Hematopoietic multipotent progenitor cell treated with erythropoietin and hydrocortisone succinate and interleukin-3 and kit ligand, for 6 days (in vitro differentiated cells): ENCODE results near the gene CLDN6.

Source experiments
- DNase-seq: peaks from one replicate; pipeline ENCODE4 v3.0.0-alpha.2; 2015

Gene CLDN6

GRCh38 chr16:2983706-2984136, 34.3 kb downstream of the CLDN6 start:
- DNase-seq, result peak; percentile 81

GRCh38 chr16:2982402-2982801, 35.6 kb downstream of the CLDN6 start:
- no peak for DNase-seq

- DNase-seq, result no peak
These were observed 36.1 kb downstream of the CLDN6 start for GRCh38 chr16:2981899-2982250.

- no peak for DNase-seq
These were observed 36.6 kb downstream of the CLDN6 start for GRCh38 chr16:2981177-2981898.

- DNase-seq, result peak; percentile 96
These were observed 37.5 kb downstream of the CLDN6 start, which contains the start of gene PKMYT1 for GRCh38 chr16:2980227-2981176. PKMYT1 (minus strand) TSS chr16:2980446; CDS start chr16:2979657, 789 bp downstream.

- peak; percentile 60 for DNase-seq
These were observed 38.2 kb downstream of the CLDN6 start for GRCh38 chr16:2979669-2980226.

- DNase-seq, result no peak
These were observed 40.5 kb downstream of the CLDN6 start for GRCh38 chr16:2977440-2977839.

GRCh38 chr16:2976673-2977072, 41.3 kb downstream of the CLDN6 start:
- no peak for DNase-seq

GRCh38 chr16:2976201-2976600, 41.8 kb downstream of the CLDN6 start:
- DNase-seq, result no peak

GRCh38 chr16:2975161-2975795, 42.7 kb downstream of the CLDN6 start:
- no peak for DNase-seq

GRCh38 chr16:2974319-2975056, 43.5 kb downstream of the CLDN6 start:
- DNase-seq, result no peak

GRCh38 chr16:2973605-2974318, 44.2 kb downstream of the CLDN6 start:
- no peak for DNase-seq

GRCh38 chr16:2973093-2973492, 44.9 kb downstream of the CLDN6 start:
- DNase-seq, result no peak

GRCh38 chr16:2971985-2972784, 45.8 kb downstream of the CLDN6 start:
- DNase-seq, result no peak

GRCh38 chr16:2971134-2971984, 46.6 kb downstream of the CLDN6 start:
- DNase-seq, result no peak

GRCh38 chr16:2970563-2970962, 47.4 kb downstream of the CLDN6 start:
- no peak for DNase-seq

GRCh38 chr16:2969545-2970521, 48.1 kb downstream of the CLDN6 start:
- peak; percentile 91 for DNase-seq

- DNase-seq, result peak; percentile 94
These were observed 49.0 kb downstream of the CLDN6 start, which contains the start of gene PAQR4 for GRCh38 chr16:2968738-2969544. PAQR4 (plus strand) TSS chr16:2969348; CDS start chr16:2969675, 327 bp downstream.
